Lower lobe of right lung (tissue), 2 donors: ENCODE data around the gene ATP8B1. TPM values are rescaled to one million over a fixed set of nuclear protein-coding genes. Genes with fewer than 3 reads are reported as not detected.

ENCODE experiments used
- ATAC-seq, 2 donors: fragments of 200-7000 bp; cut with Tn5 transposase; one replicate each; pipeline ENCODE4 v1.9.1; 2020 to 2022; ENCODE audit warnings: mild to moderate bottlenecking in 2 of 2, moderate library complexity in 2 of 2
- DNase-seq: peaks from one replicate; pipeline ENCODE4 v3.0.0-alpha.2; 2020
- H3K27ac ChIP-seq: fragments of 200-600 bp; one replicate; pipeline ENCODE4 v1.8.0; 2022
- H3K27me3 ChIP-seq: fragments of 200-600 bp; one replicate; pipeline ENCODE4 v1.8.0; 2022; ENCODE audit warnings: low read depth
- H3K36me3 ChIP-seq: fragments of 200-600 bp; one replicate; pipeline ENCODE4 v1.8.0; 2022; ENCODE audit warnings: mild to moderate bottlenecking
- H3K4me1 ChIP-seq: fragments of 200-600 bp; one replicate; pipeline ENCODE4 v1.8.0; 2022
- H3K4me3 ChIP-seq: fragments of 200-600 bp; one replicate; pipeline ENCODE4 v1.8.0; 2022; ENCODE audit warnings: mild to moderate bottlenecking
- H3K9me3 ChIP-seq: fragments of 200-600 bp; one replicate; pipeline ENCODE4 v1.8.0; 2022
- CTCF ChIP-seq: fragments of 200-600 bp; IDR thresholded peaks from one replicate; pipeline ENCODE4 v1.8.0; 2022; ENCODE audit warnings: antibody characterized with exemption, mild to moderate bottlenecking
- intact Hi-C: fragments of 100-400 bp; cut with DNase I; formaldehyde crosslinking; loops from one replicate; pipeline ENCODE4 v1.11.0; 2022
- total RNA-seq: library from RNA; stranded (reverse); fragmentation: NEBNext Ultra II Directional; extraction: Animal tissue kit (Norgen Biotek cat#: 25700); gene quantifications from one replicate; pipeline ENCODE4 v1.2.1, GENCODE V29; 2021
- donor health status: DM: no; HTN: yes; CAD: no; lungs with severe emphysema.

Gene ATP8B1
- total RNA-seq, 1 donor from 2014 or later = 27.2 TPM

- Histone ChIP-seq H3K4me1 (peaks cover 25% of the 10 kb centered on the region), H3K27ac (no peak overlapping the region), H3K36me3 (no peaks in the 10 kb centered on the region), H3K27me3 (no peaks in the 10 kb centered on the region), H3K9me3 (no peaks in the 10 kb centered on the region), H3K4me3 (no peak overlapping the region)
- ATAC-seq (no peak), DNase-seq (no peak)
- TF ChIP-seq CTCF = no peak
- intact Hi-C loops = no loop called here
Measured at GRCh38 chr18:57749604-57749970, 53.5 kb downstream of the ATP8B1 start.

GRCh38 chr18:57748770-57749603, 54.1 kb downstream of the ATP8B1 start:
- DNase-seq (no peak), ATAC-seq (peak; percentile 72 to 86)
- intact Hi-C loops = no loop called here
- no peak overlapping the region for H3K4me3 ChIP-seq
- no peaks in the 10 kb centered on the region for H3K27me3 ChIP-seq
- H3K9me3 ChIP-seq = no peaks in the 10 kb centered on the region
- no peaks in the 10 kb centered on the region for H3K36me3 ChIP-seq
- no peak for TF ChIP-seq CTCF
- no peak overlapping the region for H3K27ac ChIP-seq
- H3K4me1 ChIP-seq = peaks cover 27% of the 10 kb centered on the region

- TF ChIP-seq CTCF = no peak
- Histone ChIP-seq H3K4me1 (peaks cover 27% of the 10 kb centered on the region), H3K4me3 (no peak overlapping the region), H3K27ac (no peak overlapping the region), H3K36me3 (no peaks in the 10 kb centered on the region), H3K27me3 (no peaks in the 10 kb centered on the region), H3K9me3 (no peaks in the 10 kb centered on the region)
- intact Hi-C loops = no loop called here
- DNase-seq = no peak
- ATAC-seq = no peak
Measured at GRCh38 chr18:57747809-57748680, 55.1 kb downstream of the ATP8B1 start.

GRCh38 chr18:57744211-57744694, 58.9 kb downstream of the ATP8B1 start:
- H3K27ac ChIP-seq = no peak overlapping the region
- no peak for DNase-seq
- intact Hi-C loops = no loop called here

More at GRCh38 chr18:57744211-57744694, 58.9 kb downstream of the ATP8B1 start:
- no peak overlapping the region for H3K4me3 ChIP-seq
- no peaks in the 10 kb centered on the region for H3K27me3 ChIP-seq
- no peaks in the 10 kb centered on the region for H3K36me3 ChIP-seq
- H3K4me1 ChIP-seq = peaks cover 24% of the 10 kb centered on the region
- ATAC-seq = no peak
- H3K9me3 ChIP-seq = peaks cover 6% of the 10 kb centered on the region
- TF ChIP-seq CTCF = no peak
